GM19240 (cell line): Measurements from ENCODE around the gene KCNN1.
"Not testable (repeated sequence)": the region's sequence is repeated elsewhere in the genome, so short reads cannot be mapped to it uniquely, and the experiment has no call there.

Experiments used
- DNase-seq: peaks from one replicate; pipeline ENCODE4 v3.0.0; 2011; ENCODE audit warnings: low spot score; ENCODE audit not compliant: insufficient read length

Gene KCNN1

GRCh38 chr19:17969096-17969792 is 2.3 kb downstream of the KCNN1 start:
- no peak for DNase-seq

DNA sequence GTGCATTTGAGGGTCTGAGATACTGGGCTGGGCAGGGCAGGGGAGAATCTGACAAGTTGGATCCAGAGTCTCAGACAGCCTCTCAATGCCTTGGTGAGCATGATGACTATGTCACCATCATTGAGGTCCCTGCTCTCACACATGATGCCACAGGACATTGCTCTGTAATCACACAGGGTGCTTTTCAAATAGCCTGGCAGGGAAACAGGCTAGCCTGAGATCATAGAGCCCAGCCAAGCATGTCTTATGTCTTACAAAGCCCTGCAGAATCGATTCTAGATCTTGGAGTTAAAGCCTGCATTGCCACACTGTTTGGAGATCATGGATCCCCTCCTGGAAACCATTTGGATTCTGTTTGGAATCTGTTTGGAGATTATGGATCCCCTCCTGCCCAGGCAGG is 5.3 kb downstream of the KCNN1 start:
- no peak for DNase-seq

GRCh38 chr19:17973759-17974158 is 6.9 kb downstream of the KCNN1 start:
- no peak for DNase-seq

GRCh38 chr19:17974551-17974950 is 7.6 kb downstream of the KCNN1 start:
- no peak for DNase-seq

DNA sequence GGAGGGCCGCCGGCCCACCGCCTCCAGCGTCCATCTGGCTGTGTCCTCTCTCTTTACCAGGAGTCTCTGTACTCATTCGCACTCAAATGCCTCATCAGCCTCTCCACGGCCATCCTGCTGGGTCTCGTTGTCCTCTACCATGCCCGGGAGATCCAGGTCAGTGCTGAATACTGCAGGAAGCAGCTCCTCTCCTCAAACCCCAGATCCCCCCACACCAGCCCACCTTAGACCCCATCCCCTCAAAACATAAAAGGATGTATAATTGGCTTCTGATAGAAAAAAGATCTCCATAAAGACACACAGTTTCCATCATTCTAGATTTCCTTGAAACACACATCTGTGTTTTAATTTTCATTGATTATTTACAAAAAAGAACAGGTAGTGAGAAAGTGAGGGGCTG is 8.1 kb downstream of the KCNN1 start:
- DNase-seq, result no peak

GRCh38 chr19:17977021-17977420 is 10.1 kb downstream of the KCNN1 start:
- no peak for DNase-seq

DNA sequence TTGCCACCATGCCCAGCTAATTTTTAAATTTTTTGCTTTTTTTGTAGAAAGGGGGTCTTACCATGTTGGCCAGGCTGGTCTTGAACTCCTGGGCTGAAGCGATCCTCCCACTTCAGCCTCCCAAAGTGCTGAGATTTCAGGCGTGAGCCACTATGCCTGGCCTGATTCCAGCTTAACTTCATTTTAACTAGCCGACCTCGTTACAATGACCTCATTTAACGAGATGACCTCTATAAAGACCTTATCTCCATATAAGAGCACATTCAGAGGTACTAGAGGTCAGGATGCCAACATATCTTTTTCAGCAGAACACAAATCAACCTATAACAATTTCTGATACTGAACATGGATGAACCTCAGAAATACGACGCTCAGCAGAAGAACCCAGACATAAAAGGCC is 10.6 kb downstream of the KCNN1 start:
- DNase-seq, result no peak

DNA sequence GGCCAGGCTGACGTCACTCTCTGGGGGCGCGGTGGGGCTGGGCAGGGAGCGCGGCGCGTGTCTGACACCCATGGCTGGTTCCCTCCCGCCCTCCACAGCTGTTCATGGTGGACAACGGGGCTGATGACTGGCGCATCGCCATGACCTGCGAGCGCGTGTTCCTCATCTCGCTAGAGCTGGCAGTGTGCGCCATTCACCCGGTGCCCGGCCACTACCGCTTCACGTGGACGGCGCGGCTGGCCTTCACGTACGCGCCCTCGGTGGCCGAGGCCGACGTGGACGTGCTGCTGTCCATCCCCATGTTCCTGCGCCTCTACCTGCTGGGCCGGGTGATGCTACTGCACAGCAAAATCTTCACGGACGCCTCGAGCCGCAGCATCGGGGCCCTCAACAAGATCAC is 14.7 kb downstream of the KCNN1 start:
- DNase-seq, result no peak

DNA sequence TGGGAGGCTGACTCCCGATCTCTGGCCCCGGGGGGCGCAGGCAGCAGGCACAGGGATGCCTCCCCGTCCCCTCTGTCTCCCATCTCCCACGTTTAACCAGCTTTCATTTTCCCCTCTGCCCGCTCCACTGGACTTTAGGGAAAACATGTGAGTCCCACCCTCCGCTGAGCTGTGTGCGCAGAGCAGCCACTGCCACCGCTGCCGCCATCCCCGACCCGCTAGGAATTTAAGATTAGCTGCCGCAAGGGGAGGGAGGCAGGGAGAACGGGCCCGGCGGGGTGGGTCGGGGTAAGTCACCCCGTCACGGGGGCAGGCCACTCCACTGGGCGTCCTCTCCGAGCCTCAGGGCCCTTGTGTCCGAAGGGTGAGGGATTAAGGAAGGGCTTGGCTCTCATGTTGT is 15.5 kb downstream of the KCNN1 start:
- no peak for DNase-seq

DNA sequence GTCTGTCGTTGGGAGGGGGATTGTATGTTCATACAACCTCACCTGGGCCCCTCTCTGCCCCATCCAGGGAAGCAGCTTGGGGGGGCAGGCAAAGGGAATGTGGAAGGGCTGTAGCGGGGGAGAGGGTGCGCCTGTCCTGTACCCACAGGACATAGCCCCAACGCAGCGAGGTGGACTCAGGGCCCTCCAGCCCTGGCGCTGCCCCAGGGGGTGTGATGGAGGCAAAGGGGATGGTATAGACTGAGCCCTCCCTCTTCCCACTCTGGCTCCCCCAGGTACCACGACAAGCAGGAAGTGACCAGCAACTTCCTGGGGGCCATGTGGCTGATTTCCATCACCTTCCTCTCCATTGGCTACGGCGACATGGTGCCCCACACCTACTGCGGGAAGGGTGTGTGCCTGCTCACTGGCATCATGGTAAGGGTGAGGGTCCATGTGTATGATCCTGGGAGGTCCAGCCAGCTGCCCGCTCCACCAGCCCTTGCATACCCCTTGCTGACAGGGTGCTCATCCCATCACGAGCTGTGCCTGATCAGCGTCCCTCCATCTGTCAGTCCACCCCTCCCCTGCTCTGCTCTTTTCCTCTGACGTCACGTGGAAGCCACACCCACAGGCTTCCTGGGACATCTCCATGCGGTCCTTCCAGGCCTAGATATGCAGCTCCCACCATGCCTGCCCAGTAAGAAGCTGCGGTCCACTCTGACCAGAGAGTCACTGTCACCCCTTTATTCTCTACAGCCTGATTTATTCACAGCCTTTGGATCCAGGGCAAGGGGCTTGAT is 18.3 kb downstream of the KCNN1 start:
- no peak for DNase-seq

DNA sequence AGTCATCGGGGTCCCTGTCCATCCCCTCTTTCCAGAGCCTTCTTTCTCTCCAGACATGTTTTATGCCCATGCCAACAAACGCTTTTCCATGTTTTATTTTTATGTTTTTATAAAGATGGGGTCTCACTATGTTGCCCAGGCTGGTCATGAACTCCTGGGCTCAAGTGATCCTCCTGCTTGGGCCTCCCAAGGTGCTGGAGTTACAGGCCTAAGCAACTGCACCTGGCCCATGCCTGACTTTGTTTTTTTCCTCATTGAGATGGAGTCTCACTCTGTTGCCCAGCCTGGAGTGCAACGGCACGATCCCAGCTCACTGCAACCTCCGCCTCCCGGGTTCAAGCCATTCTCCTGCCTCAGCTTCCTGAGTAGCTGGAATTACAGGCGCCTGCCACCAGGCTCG is 19.7 kb downstream of the KCNN1 start:
- DNase-seq, result not testable (repeated sequence)

GRCh38 chr19:17988161-17988560 is 21.3 kb downstream of the KCNN1 start:
- no peak for DNase-seq

- no peak for DNase-seq
These were observed 22.7 kb downstream of the KCNN1 start for GRCh38 chr19:17989425-17990094.

DNA sequence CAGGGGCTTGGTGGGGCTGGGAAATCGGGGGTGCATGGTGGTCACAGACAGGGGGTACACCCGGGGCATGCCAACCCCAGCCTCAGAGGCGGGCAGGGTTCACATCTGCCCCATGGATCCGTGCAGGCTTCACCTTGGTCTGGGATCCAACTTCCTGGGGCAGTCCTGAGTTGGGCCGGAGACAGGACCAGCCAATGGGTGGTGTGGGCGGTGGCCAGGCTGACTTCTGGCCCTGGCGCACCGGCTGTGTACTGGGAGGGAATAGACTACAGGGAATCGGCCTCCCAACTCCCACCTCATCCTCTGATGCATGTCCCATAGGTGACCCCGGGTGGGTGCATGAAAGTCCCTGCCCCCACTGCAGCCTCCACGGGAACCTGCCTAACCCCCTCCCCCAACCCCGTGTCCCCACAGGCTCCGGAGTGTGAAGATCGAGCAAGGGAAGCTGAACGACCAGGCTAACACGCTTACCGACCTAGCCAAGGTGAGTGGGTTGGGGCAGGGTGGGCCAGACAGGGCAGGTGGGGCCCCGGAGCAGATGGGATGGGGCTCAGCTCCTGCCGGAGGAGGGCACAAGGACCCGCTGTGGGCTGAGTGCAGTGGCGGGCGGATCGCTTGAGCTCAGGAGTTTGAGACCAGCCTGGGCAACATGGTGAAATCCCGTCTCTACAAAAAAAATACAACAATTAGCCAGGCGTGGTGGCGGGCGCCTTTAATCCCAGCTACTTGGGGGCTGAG is 26.3 kb downstream of the KCNN1 start:
- no peak for DNase-seq

GRCh38 chr19:17996826-17997316 is 30.0 kb downstream of the KCNN1 start:
- DNase-seq, result peak; percentile 96

GRCh38 chr19:17997969-17998826 is 31.3 kb downstream of the KCNN1 start:
- DNase-seq, result no peak

- no peak for DNase-seq
These were observed 31.9 kb downstream of the KCNN1 start for GRCh38 chr19:17998827-17999150.

DNA sequence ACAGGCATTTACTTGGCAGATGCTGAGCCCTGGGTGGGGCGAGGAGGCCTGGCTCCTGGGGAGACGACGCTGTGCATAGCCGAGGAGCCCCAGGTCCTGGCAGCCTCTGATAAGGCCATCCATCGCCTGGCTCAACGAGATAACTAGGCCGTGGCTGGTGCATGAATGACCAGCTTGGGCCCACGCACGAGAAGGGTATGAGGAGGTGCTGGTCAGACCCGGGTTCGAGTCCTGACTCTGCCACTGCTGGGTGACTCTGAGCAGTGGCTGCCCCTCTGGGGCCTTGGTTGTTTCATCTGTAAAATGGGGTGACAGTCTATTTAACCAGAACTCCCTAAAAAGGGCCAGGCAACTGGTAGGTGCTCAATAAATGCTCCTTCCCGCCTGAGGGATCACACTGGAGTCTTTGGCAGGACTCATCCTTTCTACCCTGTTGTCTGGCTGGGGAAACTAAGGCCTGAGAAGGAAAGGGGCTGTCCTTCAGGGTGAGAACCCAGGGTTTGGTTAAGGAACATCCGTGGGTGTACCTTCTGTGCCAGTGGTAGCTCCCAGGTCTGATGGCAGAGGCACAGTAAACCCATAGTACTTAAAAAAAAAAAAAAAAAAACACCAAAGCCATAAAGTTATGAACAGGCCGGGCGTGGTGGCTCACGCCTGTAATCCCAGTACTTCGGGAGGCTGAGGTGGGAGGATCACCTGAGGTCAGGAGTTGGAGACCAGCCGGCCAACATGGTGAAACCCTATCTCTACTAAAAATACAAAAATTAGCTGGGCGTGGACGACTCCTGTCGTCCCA is 33.0 kb downstream of the KCNN1 start:
- no peak for DNase-seq

DNA sequence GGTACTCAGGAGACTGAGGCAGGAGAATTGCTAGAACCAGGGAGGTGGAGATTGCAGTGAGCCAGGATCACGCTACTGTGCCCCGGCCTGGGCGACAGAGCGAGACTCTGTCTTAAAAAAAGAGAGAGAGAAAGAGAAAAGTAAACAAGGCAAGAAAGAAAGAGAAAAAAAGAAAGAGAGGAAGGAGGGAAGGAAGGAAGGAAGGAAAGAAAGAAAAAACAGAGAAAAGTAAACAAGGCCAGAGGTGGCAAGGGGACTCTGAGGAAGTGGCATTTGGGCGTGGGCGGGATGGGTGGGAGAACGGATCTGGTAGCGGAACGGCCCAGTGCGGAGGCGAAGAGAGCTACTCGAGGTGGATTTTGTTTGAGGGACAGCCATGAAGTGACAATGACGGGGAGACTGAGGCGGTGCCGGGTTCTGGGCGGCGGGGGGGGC is 33.6 kb downstream of the KCNN1 start:
- peak; percentile 35 for DNase-seq
